WTC11 (cell line): ENCODE data around the gene POC1A. TPM values are rescaled to one million over a fixed set of nuclear protein-coding genes. Genes with fewer than 3 reads are reported as not detected.

Experiments
- ATAC-seq: fragments of 200-7000 bp; cut with Tn5 transposase; 2 replicates; pipeline ENCODE4 v1.10.0; 2021; ENCODE audit warnings: mild to moderate bottlenecking, moderate library complexity
- CTCF ChIA-PET: fragments of 300-600 bp; sonication (Branson Sonifier 250); formaldehyde crosslinking; loops from one replicate; lab custom pipeline; 2021; ENCODE audit warnings: antibody characterized with exemption; lab: Charles Lee
- POLR2A ChIA-PET: fragments of 350-600 bp; sonication (Branson Sonifier 250); formaldehyde crosslinking; loops from one replicate; lab custom pipeline; 2021; ENCODE audit warnings: antibody characterized with exemption; lab: Charles Lee
- DNase-seq: peaks from one replicate; pipeline ENCODE4 v3.0.0; 2021; ENCODE audit warnings: low spot score
- H3K27ac Mint-ChIP-seq: 2 replicates; pipeline ENCODE4 v1.8.0; 2021; ENCODE audit warnings: mixed read lengths
- H3K27me3 Mint-ChIP-seq: 2 replicates; pipeline ENCODE4 v1.8.0; 2021; ENCODE audit warnings: low read depth, mild to moderate bottlenecking, moderate library complexity, mixed read lengths
- H3K36me3 Mint-ChIP-seq: 2 replicates; pipeline ENCODE4 v1.8.0; 2021; ENCODE audit warnings: mixed read lengths
- H3K4me1 Mint-ChIP-seq: 2 replicates; pipeline ENCODE4 v1.8.0; 2022; ENCODE audit warnings: mixed read lengths
- H3K4me3 Mint-ChIP-seq: 2 replicates; pipeline ENCODE4 v1.8.0; 2021; ENCODE audit warnings: mild to moderate bottlenecking, moderate library complexity, mixed read lengths
- H3K9me3 Mint-ChIP-seq: 2 replicates; pipeline ENCODE4 v1.8.0; 2021; ENCODE audit warnings: mixed read lengths
- ATF6 ChIP-seq: sonication (generic); formaldehyde crosslinking; IDR thresholded peaks from 2 replicates; pipeline ENCODE4 v1.8.1; 2023; ENCODE audit warnings: mild to moderate bottlenecking, missing genetic modification reagents
- FOXP1 ChIP-seq: sonication (generic); formaldehyde crosslinking; IDR thresholded peaks from 2 replicates; pipeline ENCODE4 v1.8.0; 2022; ENCODE audit warnings: missing genetic modification reagents, mild to moderate bottlenecking, moderate library complexity, borderline replicate concordance
- FOXP4 ChIP-seq: sonication (generic); formaldehyde crosslinking; IDR thresholded peaks from 2 replicates; pipeline ENCODE4 v1.8.0; 2022; ENCODE audit warnings: mild to moderate bottlenecking, missing genetic modification reagents
- MAX ChIP-seq: sonication (generic); formaldehyde crosslinking; IDR thresholded peaks from 2 replicates; pipeline ENCODE4 v1.8.0; 2022; ENCODE audit warnings: mild to moderate bottlenecking, missing genetic modification reagents
- NFATC4 ChIP-seq: fragments of 250-450 bp; sonication (Bioruptor Pico); IDR thresholded peaks from 2 replicates; pipeline ENCODE4 v1.9.0; 2021; ENCODE audit warnings: mild to moderate bottlenecking
- NR2C2 ChIP-seq: sonication (generic); formaldehyde crosslinking; IDR thresholded peaks from 2 replicates; pipeline ENCODE4 v1.8.0; 2022; ENCODE audit warnings: mild to moderate bottlenecking, missing genetic modification reagents
- OVOL2 ChIP-seq: fragments of 250-450 bp; sonication (Bioruptor Pico); IDR thresholded peaks from 2 replicates; pipeline ENCODE4 v1.9.0; 2021; ENCODE audit warnings: mild to moderate bottlenecking, borderline replicate concordance
- RORB ChIP-seq: fragments of 250-450 bp; sonication (Bioruptor Pico); IDR thresholded peaks from 2 replicates; pipeline ENCODE4 v1.9.0; 2021; ENCODE audit warnings: mild to moderate bottlenecking
- SMAD4 ChIP-seq: sonication (generic); formaldehyde crosslinking; IDR thresholded peaks from 2 replicates; pipeline ENCODE4 v1.8.0; 2022; ENCODE audit warnings: mild to moderate bottlenecking, missing genetic modification reagents
- SOX15 ChIP-seq: fragments of 250-450 bp; sonication (Bioruptor Pico); IDR thresholded peaks from 2 replicates; pipeline ENCODE4 v1.9.0; 2021; ENCODE audit warnings: mild to moderate bottlenecking
- SP1 ChIP-seq: sonication (generic); formaldehyde crosslinking; conservative IDR thresholded peaks from 2 replicates; pipeline ENCODE4 v1.8.1; 2022; ENCODE audit warnings: missing genetic modification reagents
- TCF7 ChIP-seq: sonication (generic); formaldehyde crosslinking; IDR thresholded peaks from 2 replicates; pipeline ENCODE4 v1.8.0; 2022; ENCODE audit warnings: mild to moderate bottlenecking, low read depth, missing genetic modification reagents, moderate library complexity
- TEAD1 ChIP-seq: sonication (generic); formaldehyde crosslinking; IDR thresholded peaks from 2 replicates; pipeline ENCODE4 v1.8.0; 2022; ENCODE audit warnings: mild to moderate bottlenecking, missing genetic modification reagents
- TEAD4 ChIP-seq: sonication (generic); formaldehyde crosslinking; IDR thresholded peaks from 2 replicates; pipeline ENCODE4 v1.8.0; 2022; ENCODE audit warnings: mild to moderate bottlenecking, missing genetic modification reagents
- ZNF281 ChIP-seq: sonication (generic); formaldehyde crosslinking; IDR thresholded peaks from 2 replicates; pipeline ENCODE4 v1.8.0; 2023; ENCODE audit warnings: mild to moderate bottlenecking, missing genetic modification reagents
- ZSCAN18 ChIP-seq: fragments of 250-450 bp; sonication (Bioruptor Pico); IDR thresholded peaks from 2 replicates; pipeline ENCODE4 v2.1.2; 2022; ENCODE audit warnings: mild to moderate bottlenecking, moderate library complexity
- total RNA-seq: library from RNA; stranded (reverse); gene quantifications from 3 replicates; pipeline ENCODE4 v1.2.3, GENCODE V29; 2021
- TF ChIP-seq, protein P1 (sequence below): sonication (generic); formaldehyde crosslinking; IDR thresholded peaks from 2 replicates; pipeline ENCODE4 v1.8.0; 2023; ENCODE audit warnings: missing genetic modification reagents, mild to moderate bottlenecking, borderline replicate concordance
- TF ChIP-seq, protein P2 (sequence below): fragments of 250-450 bp; sonication (Bioruptor Pico); conservative IDR thresholded peaks from 2 replicates; pipeline ENCODE4 v1.9.0; 2021; ENCODE audit warnings: mild to moderate bottlenecking
- TF ChIP-seq, protein P3 (sequence below): sonication (generic); formaldehyde crosslinking; IDR thresholded peaks from 2 replicates; pipeline ENCODE4 v1.8.0; 2022; ENCODE audit warnings: mild to moderate bottlenecking, missing genetic modification reagents

POC1A gene
- total RNA-seq, 1 experiment from 2014 or later = 31.3 TPM

- TF ChIP-seq, protein P1, sequence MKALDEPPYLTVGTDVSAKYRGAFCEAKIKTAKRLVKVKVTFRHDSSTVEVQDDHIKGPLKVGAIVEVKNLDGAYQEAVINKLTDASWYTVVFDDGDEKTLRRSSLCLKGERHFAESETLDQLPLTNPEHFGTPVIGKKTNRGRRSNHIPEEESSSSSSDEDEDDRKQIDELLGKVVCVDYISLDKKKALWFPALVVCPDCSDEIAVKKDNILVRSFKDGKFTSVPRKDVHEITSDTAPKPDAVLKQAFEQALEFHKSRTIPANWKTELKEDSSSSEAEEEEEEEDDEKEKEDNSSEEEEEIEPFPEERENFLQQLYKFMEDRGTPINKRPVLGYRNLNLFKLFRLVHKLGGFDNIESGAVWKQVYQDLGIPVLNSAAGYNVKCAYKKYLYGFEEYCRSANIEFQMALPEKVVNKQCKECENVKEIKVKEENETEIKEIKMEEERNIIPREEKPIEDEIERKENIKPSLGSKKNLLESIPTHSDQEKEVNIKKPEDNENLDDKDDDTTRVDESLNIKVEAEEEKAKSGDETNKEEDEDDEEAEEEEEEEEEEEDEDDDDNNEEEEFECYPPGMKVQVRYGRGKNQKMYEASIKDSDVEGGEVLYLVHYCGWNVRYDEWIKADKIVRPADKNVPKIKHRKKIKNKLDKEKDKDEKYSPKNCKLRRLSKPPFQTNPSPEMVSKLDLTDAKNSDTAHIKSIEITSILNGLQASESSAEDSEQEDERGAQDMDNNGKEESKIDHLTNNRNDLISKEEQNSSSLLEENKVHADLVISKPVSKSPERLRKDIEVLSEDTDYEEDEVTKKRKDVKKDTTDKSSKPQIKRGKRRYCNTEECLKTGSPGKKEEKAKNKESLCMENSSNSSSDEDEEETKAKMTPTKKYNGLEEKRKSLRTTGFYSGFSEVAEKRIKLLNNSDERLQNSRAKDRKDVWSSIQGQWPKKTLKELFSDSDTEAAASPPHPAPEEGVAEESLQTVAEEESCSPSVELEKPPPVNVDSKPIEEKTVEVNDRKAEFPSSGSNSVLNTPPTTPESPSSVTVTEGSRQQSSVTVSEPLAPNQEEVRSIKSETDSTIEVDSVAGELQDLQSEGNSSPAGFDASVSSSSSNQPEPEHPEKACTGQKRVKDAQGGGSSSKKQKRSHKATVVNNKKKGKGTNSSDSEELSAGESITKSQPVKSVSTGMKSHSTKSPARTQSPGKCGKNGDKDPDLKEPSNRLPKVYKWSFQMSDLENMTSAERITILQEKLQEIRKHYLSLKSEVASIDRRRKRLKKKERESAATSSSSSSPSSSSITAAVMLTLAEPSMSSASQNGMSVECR (CRISPR knock-in tag) = no peak
- TF ChIP-seq FOXP1 (no peak), TEAD4 (CRISPR knock-in tag) (no peak), NR2C2 (CRISPR knock-in tag) (no peak), ZNF281 (CRISPR knock-in tag) (no peak), SMAD4 (CRISPR knock-in tag) (no peak), MAX (CRISPR knock-in tag) (no peak), SP1 (no peak), SOX15 (CRISPR knock-in tag) (no peak), FOXP4 (CRISPR knock-in tag) (no peak), TCF7 (no peak), NFATC4 (CRISPR knock-in tag) (no peak), ZSCAN18 (CRISPR knock-in tag) (no peak)
- TF ChIP-seq, protein P2, sequence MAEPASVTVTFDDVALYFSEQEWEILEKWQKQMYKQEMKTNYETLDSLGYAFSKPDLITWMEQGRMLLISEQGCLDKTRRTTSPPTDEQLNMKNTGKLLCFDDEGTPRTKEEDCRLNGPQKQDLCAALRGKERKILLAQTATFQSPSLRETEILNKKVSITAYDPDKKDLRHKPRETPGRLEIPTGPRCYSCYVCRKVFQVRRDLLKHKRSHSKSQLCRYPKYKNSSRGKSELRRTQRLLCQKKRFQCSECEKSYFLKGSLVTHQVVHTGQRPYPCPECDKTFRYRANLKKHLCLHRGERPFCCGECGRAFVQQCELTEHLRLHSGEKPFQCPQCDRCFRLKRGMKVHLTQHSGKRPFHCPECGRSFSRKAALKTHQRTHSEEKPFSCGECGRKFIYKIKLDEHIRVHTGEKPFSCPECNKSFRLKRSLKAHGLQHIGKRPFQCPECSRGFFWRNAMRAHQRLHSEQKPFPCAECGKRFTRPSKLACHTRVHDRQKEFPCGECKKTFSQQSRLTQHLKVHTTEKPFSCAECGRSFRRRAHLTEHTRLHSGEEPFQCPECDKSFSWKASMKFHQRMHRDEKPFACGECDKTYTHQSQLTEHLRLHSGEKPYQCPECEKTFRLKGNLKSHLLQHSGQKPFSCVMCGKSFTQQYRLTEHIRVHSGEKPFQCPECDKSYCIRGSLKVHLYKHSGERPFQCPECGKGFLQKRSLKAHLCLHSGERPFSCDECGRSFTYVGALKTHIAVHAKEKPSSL = no peak
These were observed 10.6 kb downstream of the POC1A start (continued) for GRCh38 chr3:52143616-52144015.

DNA sequence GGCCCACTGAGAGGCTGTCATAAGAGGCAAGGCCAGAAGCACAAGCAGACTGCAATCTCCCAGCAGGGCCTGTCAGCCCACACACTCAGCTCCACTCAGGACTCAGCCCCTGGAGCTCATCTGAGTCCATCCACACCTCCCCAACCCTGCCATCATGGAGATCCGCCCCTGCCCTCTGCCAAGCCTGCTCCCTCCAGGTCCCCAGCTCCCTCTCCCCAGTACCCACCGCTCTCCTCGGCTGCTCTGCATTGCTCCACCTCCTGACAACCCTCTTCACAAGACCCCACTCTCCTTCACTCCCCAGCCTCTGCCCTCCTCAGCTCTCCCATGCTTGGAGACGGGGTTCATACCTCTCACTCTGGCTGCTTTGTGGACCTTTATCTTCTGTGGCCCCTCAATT lies 11.1 kb downstream of the POC1A start:
- POLR2A ChIA-PET = no interaction called here
- no peaks in the 10 kb centered on the region for H3K9me3 Mint-ChIP-seq
- peaks cover 24% of the 10 kb centered on the region for H3K36me3 Mint-ChIP-seq
- ATAC-seq = no peak
- no peak overlapping the region for H3K4me3 Mint-ChIP-seq
- H3K4me1 Mint-ChIP-seq = peaks cover 5% of the 10 kb centered on the region
- no peaks in the 10 kb centered on the region for H3K27me3 Mint-ChIP-seq
- TF ChIP-seq ATF6 = no peak
- no peak for TF ChIP-seq TEAD1 (CRISPR knock-in tag)
- no peak for TF ChIP-seq OVOL2
- TF ChIP-seq SP1 = no peak
- no peak for TF ChIP-seq RORB
- TF ChIP-seq, protein P3, sequence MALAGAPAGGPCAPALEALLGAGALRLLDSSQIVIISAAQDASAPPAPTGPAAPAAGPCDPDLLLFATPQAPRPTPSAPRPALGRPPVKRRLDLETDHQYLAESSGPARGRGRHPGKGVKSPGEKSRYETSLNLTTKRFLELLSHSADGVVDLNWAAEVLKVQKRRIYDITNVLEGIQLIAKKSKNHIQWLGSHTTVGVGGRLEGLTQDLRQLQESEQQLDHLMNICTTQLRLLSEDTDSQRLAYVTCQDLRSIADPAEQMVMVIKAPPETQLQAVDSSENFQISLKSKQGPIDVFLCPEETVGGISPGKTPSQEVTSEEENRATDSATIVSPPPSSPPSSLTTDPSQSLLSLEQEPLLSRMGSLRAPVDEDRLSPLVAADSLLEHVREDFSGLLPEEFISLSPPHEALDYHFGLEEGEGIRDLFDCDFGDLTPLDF (CRISPR knock-in tag) = no peak
- no peak for DNase-seq
- CTCF ChIA-PET = interaction anchor here (0.8 to 4.2 kb wide), 4 partner anchors 20 to 147 kb away, joined by 3 to 70 read pairs (median 4); partner anchors contain the start of genes DUSP7 and RPL29
- no peak overlapping the region for H3K27ac Mint-ChIP-seq
